A549 (cell line): ENCODE measurements around the gene CHST11. TPM values are rescaled to one million over a fixed set of nuclear protein-coding genes. Genes with fewer than 3 reads are reported as not detected.

Experiments used
- ATAC-seq, 2 experiments: fragments of 200-7000 bp in 1 of 2; fragments of >200 bp in 1 of 2; cut with Nextera tagmentation in 1 of 2; cut with Tn5 transposase in 1 of 2; 3 replicates each; pipeline versions ENCODE4 v1.8.0 to v1.9.1; 2018 to 2020; ENCODE audit warnings: mild to moderate bottlenecking in 1 of 2, moderate library complexity in 1 of 2
- CTCF ChIA-PET: fragments of 300-600 bp; sonication (Branson Sonifier 250); formaldehyde crosslinking; extraction: SDS; loops from one replicate; lab custom pipeline; 2021; ENCODE audit warnings: antibody characterized with exemption, inconsistent platforms; lab: Yijun Ruan, JAX
- POLR2A ChIA-PET: fragments of 350-600 bp; formaldehyde crosslinking; extraction: SDS; loops from one replicate; lab custom pipeline; 2021; ENCODE audit warnings: antibody characterized with exemption, inconsistent platforms; lab: Yijun Ruan, JAX
- DNase-seq, 2 experiments: peaks; one replicate each; pipeline versions ENCODE4 v3.0.0 to v3.0.0-alpha.2; 2011 to 2016; ENCODE audit warnings: low read depth in 1 of 2, low spot score in 1 of 2
- FAIRE-seq: peaks from 2 replicates; lab custom pipeline; 2011; peaks lifted over from hg19 to GRCh38; lab: Jason Lieb, UNC
- H3K27ac ChIP-seq, 2 experiments: fragments of >200 bp; sonication (Bioruptor Twin); formaldehyde crosslinking; 3 replicates each; pipeline ENCODE4 v1.5.1; 2016 to 2017
- H3K4me1 ChIP-seq: fragments of >200 bp; sonication (Bioruptor Twin); formaldehyde crosslinking; 3 replicates; pipeline ENCODE4 v1.6.1; 2016
- H3K4me2 ChIP-seq: fragments of >200 bp; sonication (Bioruptor Twin); formaldehyde crosslinking; 3 replicates; pipeline ENCODE4 v1.6.1; 2016
- H3K4me3 ChIP-seq: fragments of >200 bp; sonication (Bioruptor Twin); formaldehyde crosslinking; 3 replicates; pipeline ENCODE4 v1.5.1; 2016
- H3K9me3 ChIP-seq: fragments of >200 bp; sonication (Bioruptor Twin); formaldehyde crosslinking; 3 replicates; pipeline ENCODE4 v1.6.1; 2016
- CBX2 ChIP-seq: fragments of 200-600 bp; sonication (generic); IDR thresholded peaks from 2 replicates; pipeline ENCODE4 v1.6.1; 2016; ENCODE audit warnings: low read depth, mild to moderate bottlenecking, borderline replicate concordance
- EP300 ChIP-seq, 2 experiments: fragments of >200 bp; sonication (Bioruptor Twin); formaldehyde crosslinking; IDR thresholded peaks; 2 replicates in 1 of 2; 3 replicates in 1 of 2; pipeline ENCODE4 v1.6.1; 2016 to 2017
- FOSL2 ChIP-seq, 2 experiments: fragments of 450-650 bp in 1 of 2; fragments of >200 bp in 1 of 2; sonication (Bioruptor Twin) in 1 of 2; formaldehyde crosslinking; IDR thresholded peaks; 2 replicates each; pipeline versions ENCODE4 v1.5.0 to v1.6.1; 2016 to 2020; ENCODE audit warnings: mild to moderate bottlenecking in 1 of 2, moderate library complexity in 1 of 2
- NPAS2 ChIP-seq: fragments of 250-450 bp; sonication (Bioruptor Pico); IDR thresholded peaks from 2 replicates; pipeline ENCODE4 v1.8.0; 2022; ENCODE audit warnings: mild to moderate bottlenecking, moderate library complexity, borderline replicate concordance
- POLR2A ChIP-seq: IDR thresholded peaks from 2 replicates; pipeline ENCODE4 v1.6.1; 2012; ENCODE audit warnings: mild to moderate bottlenecking, low read length
- RAD21 ChIP-seq, 2 experiments: fragments of >200 bp in 1 of 2; sonication (Bioruptor Twin) in 1 of 2; formaldehyde crosslinking in 1 of 2; IDR thresholded peaks in 1 of 2; conservative IDR thresholded peaks in 1 of 2; 2 replicates in 1 of 2; 3 replicates in 1 of 2; pipeline ENCODE4 v1.6.1; 2012 to 2018; ENCODE audit warnings: inconsistent platforms in 1 of 2
- TP53 ChIP-seq: fragments of 250-450 bp; sonication (Bioruptor Pico); IDR thresholded peaks from 2 replicates; pipeline ENCODE4 v1.5.0; 2021; ENCODE audit warnings: mild to moderate bottlenecking, moderate library complexity
- ZSCAN20 ChIP-seq: fragments of 250-450 bp; sonication (Bioruptor Pico); IDR thresholded peaks from 2 replicates; pipeline ENCODE4 v1.8.0; 2022; ENCODE audit warnings: mild to moderate bottlenecking, moderate library complexity
- WGBS: methylation state at CpG from one replicate; pipeline ENCODE4 v1.1.6; 2017; ENCODE audit errors: missing lambda C conversion rate; 5-methylcytosine and 5-hydroxymethylcytosine counted together
- polyA plus RNA-seq, 4 experiments: library from polyadenylated mRNA; depleted of rRNA in 3 of 4; stranded (reverse); fragments of >200 nt; fragmentation: RNase III in 1 of 4; extraction: RNeasy Plus Mini Kit Qiagen cat#74134 plus additional on column Dnase treatment in 1 of 4; gene quantifications; 2 replicates in 3 of 4; 3 replicates in 1 of 4; pipeline ENCODE4 v1.2.3, GENCODE V29; 2011 to 2017
- TF ChIP-seq, protein P1 (sequence below): fragments of 250-450 bp; sonication (Bioruptor Pico); IDR thresholded peaks from 2 replicates; pipeline ENCODE4 v1.5.0; 2020; ENCODE audit warnings: low read depth, mild to moderate bottlenecking, moderate library complexity
- TF ChIP-seq, protein P2 (sequence below): fragments of >200 bp; sonication (Bioruptor Twin); formaldehyde crosslinking; IDR thresholded peaks from 2 replicates; pipeline ENCODE4 v1.6.1; 2016
- TF ChIP-seq, protein P3 (sequence below): fragments of >200 bp; sonication (Bioruptor Twin); formaldehyde crosslinking; IDR thresholded peaks from 3 replicates; pipeline ENCODE4 v1.6.1; 2016
- TF ChIP-seq, protein P4 (sequence below): fragments of 450-650 bp; IDR thresholded peaks from 2 replicates; pipeline ENCODE4 v1.6.1; 2014; ENCODE audit warnings: antibody characterized with exemption
- TF ChIP-seq, protein P5 (sequence below): fragments of 250-450 bp; sonication (Bioruptor Pico); IDR thresholded peaks from 2 replicates; pipeline ENCODE4 v1.5.0; 2021; ENCODE audit warnings: mild to moderate bottlenecking, moderate library complexity, borderline replicate concordance

Gene CHST11
- polyA plus RNA-seq, 2 of the 4 experiments (the other 2 are of a cell fraction) = 19.2 to 21.8 TPM

DNA sequence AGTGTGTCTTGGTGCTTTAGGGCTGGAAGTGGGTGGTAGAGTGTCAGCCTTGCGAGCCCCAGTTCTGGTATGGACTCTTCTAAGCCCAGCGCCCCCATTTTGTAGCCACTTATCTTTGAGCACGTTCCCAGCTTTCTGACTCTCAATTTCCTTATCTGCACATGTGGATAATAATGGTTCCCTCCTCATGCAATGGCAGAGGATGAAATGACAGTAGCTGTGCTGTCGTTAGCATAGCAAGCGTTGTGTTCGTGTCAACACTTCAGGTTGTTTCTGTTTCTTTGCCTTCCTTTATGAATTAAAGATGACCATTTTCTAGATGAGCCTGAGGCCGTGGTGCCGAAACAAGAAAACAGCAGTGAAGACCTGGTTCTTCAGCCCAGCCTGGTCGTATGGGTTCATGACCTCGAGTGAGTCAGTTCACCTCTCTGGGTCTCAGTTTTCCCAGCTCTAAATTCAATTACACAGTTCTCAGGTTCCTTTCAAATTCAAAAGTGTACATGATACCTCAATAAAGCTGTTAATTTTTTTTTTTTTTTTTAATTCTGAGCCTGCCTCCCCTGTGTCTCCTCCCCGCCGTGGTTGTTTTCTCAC is 268.3 kb downstream of the CHST11 start:
- WGBS = 94% methylated on average over 12 of the region's 12 CpGs
- H3K27ac ChIP-seq = no peak overlapping the region
- H3K4me2 ChIP-seq = no peak overlapping the region
- H3K4me1 ChIP-seq = no peaks in the 10 kb centered on the region
- POLR2A ChIA-PET = no interaction called here
- H3K9me3 ChIP-seq = no peaks in the 10 kb centered on the region
- FAIRE-seq = no peak
- no peak overlapping the region for H3K4me3 ChIP-seq
- DNase-seq = no peak
- CTCF ChIA-PET = interaction anchor here (1.0 kb wide), 1 partner anchor 57 kb away, joined by 3 read pairs; no protein-coding TSS in a partner anchor
- TF ChIP-seq, protein P1, sequence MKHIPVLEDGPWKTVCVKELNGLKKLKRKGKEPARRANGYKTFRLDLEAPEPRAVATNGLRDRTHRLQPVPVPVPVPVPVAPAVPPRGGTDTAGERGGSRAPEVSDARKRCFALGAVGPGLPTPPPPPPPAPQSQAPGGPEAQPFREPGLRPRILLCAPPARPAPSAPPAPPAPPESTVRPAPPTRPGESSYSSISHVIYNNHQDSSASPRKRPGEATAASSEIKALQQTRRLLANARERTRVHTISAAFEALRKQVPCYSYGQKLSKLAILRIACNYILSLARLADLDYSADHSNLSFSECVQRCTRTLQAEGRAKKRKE (CRISPR knock-in tag) = no peak
- no peak for ATAC-seq

DNA sequence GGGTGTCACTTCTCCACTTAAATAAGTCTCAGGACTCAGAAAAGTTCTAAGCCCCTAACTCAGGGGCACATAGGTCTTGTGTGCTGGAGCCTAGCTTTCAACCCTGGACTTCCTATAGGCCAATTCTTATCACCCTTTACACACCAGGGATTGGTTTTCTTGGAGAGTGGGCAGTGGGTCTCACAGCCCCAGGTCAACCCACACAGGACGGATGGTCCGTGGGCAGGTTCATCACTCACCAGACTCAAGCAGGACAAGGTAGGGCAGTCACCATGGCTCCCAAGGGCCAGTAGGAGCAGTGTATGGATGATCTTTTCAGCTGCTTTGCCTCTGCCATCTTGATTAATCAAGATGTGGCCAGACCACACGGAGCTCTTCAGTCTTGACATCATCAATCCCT is 268.9 kb downstream of the CHST11 start:
- Histone ChIP-seq H3K4me2 (no peak overlapping the region), H3K9me3 (no peaks in the 10 kb centered on the region), H3K4me3 (no peak overlapping the region), H3K27ac (no peak overlapping the region), H3K4me1 (no peaks in the 10 kb centered on the region)
- FAIRE-seq = no peak
- DNase-seq = no peak
- no peak for TF ChIP-seq ZSCAN20 (CRISPR knock-in tag)
- no peak for TF ChIP-seq CBX2
- no peak for TF ChIP-seq FOSL2 (IDR thresholded peaks at IDR 0.05)
- TF ChIP-seq FOSL2 (CRISPR knock-in tag; IDR thresholded peaks at IDR 0.05) = no peak
- TF ChIP-seq TP53 (CRISPR knock-in tag) = no peak
- TF ChIP-seq EP300 (IDR thresholded peaks at IDR 0.05) = no peak
- TF ChIP-seq, protein P2, sequence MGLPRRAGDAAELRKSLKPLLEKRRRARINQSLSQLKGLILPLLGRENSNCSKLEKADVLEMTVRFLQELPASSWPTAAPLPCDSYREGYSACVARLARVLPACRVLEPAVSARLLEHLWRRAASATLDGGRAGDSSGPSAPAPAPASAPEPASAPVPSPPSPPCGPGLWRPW = no peak
- TF ChIP-seq RAD21 (conservative IDR thresholded peaks at IDR 0.05 in 1 of 2, IDR thresholded peaks at IDR 0.05 in 1 of 2) = no peak
- TF ChIP-seq, protein P3, sequence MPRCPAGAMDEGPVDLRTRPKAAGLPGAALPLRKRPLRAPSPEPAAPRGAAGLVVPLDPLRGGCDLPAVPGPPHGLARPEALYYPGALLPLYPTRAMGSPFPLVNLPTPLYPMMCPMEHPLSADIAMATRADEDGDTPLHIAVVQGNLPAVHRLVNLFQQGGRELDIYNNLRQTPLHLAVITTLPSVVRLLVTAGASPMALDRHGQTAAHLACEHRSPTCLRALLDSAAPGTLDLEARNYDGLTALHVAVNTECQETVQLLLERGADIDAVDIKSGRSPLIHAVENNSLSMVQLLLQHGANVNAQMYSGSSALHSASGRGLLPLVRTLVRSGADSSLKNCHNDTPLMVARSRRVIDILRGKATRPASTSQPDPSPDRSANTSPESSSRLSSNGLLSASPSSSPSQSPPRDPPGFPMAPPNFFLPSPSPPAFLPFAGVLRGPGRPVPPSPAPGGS = no peak
- TF ChIP-seq, protein P4, sequence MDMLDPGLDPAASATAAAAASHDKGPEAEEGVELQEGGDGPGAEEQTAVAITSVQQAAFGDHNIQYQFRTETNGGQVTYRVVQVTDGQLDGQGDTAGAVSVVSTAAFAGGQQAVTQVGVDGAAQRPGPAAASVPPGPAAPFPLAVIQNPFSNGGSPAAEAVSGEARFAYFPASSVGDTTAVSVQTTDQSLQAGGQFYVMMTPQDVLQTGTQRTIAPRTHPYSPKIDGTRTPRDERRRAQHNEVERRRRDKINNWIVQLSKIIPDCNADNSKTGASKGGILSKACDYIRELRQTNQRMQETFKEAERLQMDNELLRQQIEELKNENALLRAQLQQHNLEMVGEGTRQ = no peak
- WGBS = 85% methylated on average over 3 of the region's 3 CpGs
- ChIA-PET POLR2A (no interaction called here), CTCF (interaction anchor here (1.0 kb wide), 1 partner anchor 57 kb away, joined by 3 read pairs; no protein-coding TSS in a partner anchor)
- ATAC-seq = no peak

DNA sequence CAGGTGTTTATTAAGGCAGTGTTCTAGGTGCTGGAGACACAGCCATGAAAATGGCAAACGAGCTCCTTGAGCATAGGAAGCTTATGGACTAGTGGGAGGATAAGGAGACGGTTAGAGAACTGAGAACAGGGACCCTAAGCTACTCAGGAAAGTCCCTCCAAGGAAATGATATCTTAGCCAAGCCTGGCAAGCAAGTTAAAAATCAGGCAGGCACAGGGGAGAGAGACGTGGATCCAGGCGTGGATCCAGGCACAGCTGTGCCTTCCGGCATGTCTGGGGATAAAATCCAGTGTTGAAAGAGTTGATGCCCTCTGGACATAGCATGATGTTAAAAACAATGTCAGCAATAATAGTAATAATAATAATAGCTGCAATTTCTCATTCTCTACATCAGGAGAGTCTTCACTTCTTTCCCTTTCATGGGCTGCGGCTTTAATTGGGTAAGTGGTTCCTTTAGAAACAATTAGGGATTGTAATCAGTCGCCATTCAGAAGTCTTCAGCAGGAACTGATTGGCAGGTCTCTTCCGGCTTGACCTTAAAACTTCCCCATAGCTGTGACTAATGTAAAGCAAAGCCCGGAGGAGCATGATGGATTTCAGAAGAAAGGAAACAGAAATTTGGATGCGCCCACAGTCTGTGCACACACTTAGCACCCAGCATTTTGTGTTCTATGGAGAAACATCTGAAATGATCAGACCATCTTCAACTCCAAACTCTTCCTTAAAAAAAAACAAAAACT is 271.1 kb downstream of the CHST11 start:
- ChIA-PET POLR2A (no interaction called here), CTCF (no interaction called here)
- H3K4me1 ChIP-seq = no peaks in the 10 kb centered on the region
- H3K9me3 ChIP-seq = no peaks in the 10 kb centered on the region
- FAIRE-seq (no peak), ATAC-seq (no peak), DNase-seq (no peak)
- H3K27ac ChIP-seq = no peak overlapping the region
- WGBS = 90% methylated on average over 10 of the region's 10 CpGs
- no peak overlapping the region for H3K4me2 ChIP-seq
- H3K4me3 ChIP-seq = no peak overlapping the region
- TF ChIP-seq, protein P5, sequence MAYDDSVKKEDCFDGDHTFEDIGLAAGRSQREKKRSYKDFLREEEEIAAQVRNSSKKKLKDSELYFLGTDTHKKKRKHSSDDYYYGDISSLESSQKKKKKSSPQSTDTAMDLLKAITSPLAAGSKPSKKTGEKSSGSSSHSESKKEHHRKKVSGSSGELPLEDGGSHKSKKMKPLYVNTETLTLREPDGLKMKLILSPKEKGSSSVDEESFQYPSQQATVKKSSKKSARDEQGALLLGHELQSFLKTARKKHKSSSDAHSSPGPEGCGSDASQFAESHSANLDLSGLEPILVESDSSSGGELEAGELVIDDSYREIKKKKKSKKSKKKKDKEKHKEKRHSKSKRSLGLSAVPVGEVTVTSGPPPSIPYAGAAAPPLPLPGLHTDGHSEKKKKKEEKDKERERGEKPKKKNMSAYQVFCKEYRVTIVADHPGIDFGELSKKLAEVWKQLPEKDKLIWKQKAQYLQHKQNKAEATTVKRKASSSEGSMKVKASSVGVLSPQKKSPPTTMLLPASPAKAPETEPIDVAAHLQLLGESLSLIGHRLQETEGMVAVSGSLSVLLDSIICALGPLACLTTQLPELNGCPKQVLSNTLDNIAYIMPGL (CRISPR knock-in tag) = no peak
- TF ChIP-seq, protein P4 = no peak
- TF ChIP-seq TP53 (CRISPR knock-in tag) (no peak), NPAS2 (CRISPR knock-in tag) (no peak), POLR2A (no peak)
